CD4-positive, alpha-beta memory T cell (primary cell): ENCODE data around the gene SDHAF2. TPM values are rescaled to one million over a fixed set of nuclear protein-coding genes. Genes with fewer than 3 reads are reported as not detected.
"Not testable (repeated sequence)": the region's sequence is repeated elsewhere in the genome, so short reads cannot be mapped to it uniquely, and the experiment has no call there.

ENCODE experiments used
- CTCF ChIA-PET: fragments of 350-600 bp; sonication (Branson Sonifier 250); formaldehyde crosslinking; loops from one replicate; lab custom pipeline; 2021; ENCODE audit warnings: inconsistent platforms; ENCODE audit not compliant: partially characterized antibody; lab: Charles Lee
- POLR2A ChIA-PET: fragments of 350-600 bp; sonication (Branson Sonifier 250); formaldehyde crosslinking; loops from one replicate; lab custom pipeline; 2021; ENCODE audit not compliant: partially characterized antibody; lab: Charles Lee
- DNase-seq, 5 donors: peaks; one replicate each; pipeline versions ENCODE4 v3.0.0 to v3.0.0-alpha.2; 2020 to 2022; ENCODE audit warnings: mixed read lengths in 1 of 5
- H3K27ac ChIP-seq: one replicate; pipeline ENCODE4 v1.7.0; 2013; ENCODE audit warnings: low read depth, low read length
- H3K27me3 ChIP-seq: 2 replicates; pipeline ENCODE4 v1.7.0; 2013; ENCODE audit warnings: mild to moderate bottlenecking, low read length, moderate library complexity; ENCODE audit not compliant: insufficient read depth
- H3K36me3 ChIP-seq: 2 replicates; pipeline ENCODE4 v1.7.0; 2013; ENCODE audit warnings: mild to moderate bottlenecking, low read length, moderate library complexity; ENCODE audit not compliant: insufficient read depth
- H3K4me1 ChIP-seq: 2 replicates; pipeline ENCODE4 v1.7.0; 2013; ENCODE audit warnings: mild to moderate bottlenecking, low read length, moderate library complexity; ENCODE audit not compliant: insufficient read depth
- H3K4me3 ChIP-seq, 2 donors: one replicate each; pipeline ENCODE4 v1.7.0; 2013; ENCODE audit warnings: low read length in 2 of 2, mild to moderate bottlenecking in 1 of 2
- H3K9me3 ChIP-seq, 2 donors: one replicate each; pipeline ENCODE4 v1.7.0; 2013; ENCODE audit warnings: low read length in 2 of 2, control low read depth in 1 of 2; ENCODE audit not compliant: control insufficient read depth in 1 of 2
- H3K27ac Mint-ChIP-seq, 7 donors: one replicate each; pipeline ENCODE4 v1.8.0; 2020 to 2021; ENCODE audit warnings: mixed read lengths in 7 of 7, mild to moderate bottlenecking in 6 of 7, inconsistent platforms in 3 of 7, moderate library complexity in 3 of 7
- H3K27me3 Mint-ChIP-seq, 2 donors: one replicate each; pipeline ENCODE4 v1.8.0; 2020 to 2021; ENCODE audit warnings: mixed read lengths in 2 of 2
- H3K36me3 Mint-ChIP-seq, 2 donors: one replicate each; pipeline ENCODE4 v1.8.0; 2020 to 2021; ENCODE audit warnings: mixed read lengths in 2 of 2, inconsistent platforms in 1 of 2, mild to moderate bottlenecking in 1 of 2
- H3K4me1 Mint-ChIP-seq, 4 donors: one replicate each; pipeline ENCODE4 v1.8.0; 2020 to 2021; ENCODE audit warnings: mixed read lengths in 4 of 4, mild to moderate bottlenecking in 1 of 4
- H3K4me3 Mint-ChIP-seq, 8 donors: one replicate each; pipeline ENCODE4 v1.8.0; 2020 to 2021; ENCODE audit warnings: mixed read lengths in 8 of 8, mild to moderate bottlenecking in 7 of 8, moderate library complexity in 6 of 8, inconsistent platforms in 3 of 8
- H3K9me3 Mint-ChIP-seq, 8 donors: one replicate each; pipeline ENCODE4 v1.8.0; 2020 to 2021; ENCODE audit warnings: mixed read lengths in 8 of 8, mild to moderate bottlenecking in 5 of 8, inconsistent platforms in 3 of 8, moderate library complexity in 1 of 8
- intact Hi-C: fragments of 100-400 bp; cut with micrococcal nuclease; formaldehyde crosslinking; loops from one replicate; pipeline ENCODE4 v1.15.1; 2023
- polyA plus RNA-seq, 2 donors: library from polyadenylated mRNA; unstranded; fragments of 300-500 nt; fragmentation: Illumina TruSeq; gene quantifications; one replicate each; pipeline ENCODE4 v1.2.3, GENCODE V29; 2021
- total RNA-seq, 2 experiments: library from RNA; stranded (reverse); gene quantifications; one replicate each; pipeline ENCODE4 v1.2.3, GENCODE V29; 2021

Gene SDHAF2
- total and polyA plus RNA-seq, 4 experiments from 2014 or later, result 54.7 to 106 (median 80.2) TPM

- Histone ChIP-seq H3K9me3 (no peaks in the 10 kb centered on the region), H3K4me3 (no peak overlapping the region), H3K27ac (no peak overlapping the region), H3K27me3 (no peaks in the 10 kb centered on the region), H3K36me3 (no peaks in the 10 kb centered on the region), H3K4me1 (peaks cover 8% of the 10 kb centered on the region)
- Mint-ChIP-seq H3K36me3 (peaks cover 15% of the 10 kb centered on the region in 2 donors), H3K27ac (no peak overlapping the region), H3K4me1 (peaks cover 4 to 17% (median 8%) of the 10 kb centered on the region in 4 donors), H3K9me3 (peaks cover 0 to 2% (median 0%) of the 10 kb centered on the region in 8 donors), H3K4me3 (no peak overlapping the region), H3K27me3 (peaks cover 3 to 5% of the 10 kb centered on the region in 2 donors)
- DNase-seq, result no peak
- POLR2A ChIA-PET, result no interaction called here
- intact Hi-C loops, result loop anchor here (1.0 kb wide), 1 partner anchor 40 kb away; no protein-coding TSS in a partner anchor
- CTCF ChIA-PET, result interaction anchor here (0.7 to 4.4 kb wide), 10 partner anchors 12 to 256 kb away, joined by 3 to 43 read pairs (median 4); no protein-coding TSS in a partner anchor
Measured at GRCh38 chr11:61477126-61477525, 47.2 kb downstream of the SDHAF2 start.

GRCh38 chr11:61477727-61478148, 47.8 kb downstream of the SDHAF2 start:
- CTCF ChIA-PET, result interaction anchor here (0.7 to 4.4 kb wide), 11 partner anchors 12 to 255 kb away, joined by 3 to 43 read pairs (median 5); no protein-coding TSS in a partner anchor
- no peak overlapping the region for H3K4me3 Mint-ChIP-seq
- peaks cover 4 to 17% (median 8%) of the 10 kb centered on the region in 4 donors for H3K4me1 Mint-ChIP-seq
- peak in 4 of 5 donors; percentile 25 to 48 (median 34) for DNase-seq
- Histone ChIP-seq H3K4me1 (peaks cover 8% of the 10 kb centered on the region), H3K36me3 (no peaks in the 10 kb centered on the region), H3K27ac (no peak overlapping the region), H3K9me3 (no peaks in the 10 kb centered on the region), H3K4me3 (no peak overlapping the region), H3K27me3 (no peaks in the 10 kb centered on the region)
- peaks cover 3 to 5% of the 10 kb centered on the region in 2 donors for H3K27me3 Mint-ChIP-seq
- POLR2A ChIA-PET, result no interaction called here
- H3K36me3 Mint-ChIP-seq, result peaks cover 12% of the 10 kb centered on the region in 2 donors
- peaks cover 0 to 2% (median 0%) of the 10 kb centered on the region in 8 donors for H3K9me3 Mint-ChIP-seq
- intact Hi-C loops, result loop anchor here (1.0 kb wide), 1 partner anchor 40 kb away; no protein-coding TSS in a partner anchor
- no peak overlapping the region for H3K27ac Mint-ChIP-seq

GRCh38 chr11:61479360-61480058, 49.6 kb downstream of the SDHAF2 start:
- H3K36me3 Mint-ChIP-seq, POLR2A ChIA-PET, H3K27me3 ChIP-seq, H3K9me3 Mint-ChIP-seq, H3K27ac ChIP-seq, intact Hi-C loops, DNase-seq, H3K36me3 ChIP-seq, H3K4me1 ChIP-seq, H3K27me3 Mint-ChIP-seq, H3K9me3 ChIP-seq, H3K4me3 Mint-ChIP-seq, H3K4me3 ChIP-seq: not testable (repeated sequence)
- Mint-ChIP-seq H3K4me1 (peaks cover 4 to 17% (median 8%) of the 10 kb centered on the region in 4 donors), H3K27ac (peak overlapping the region in 1 of 7 donors; percentile 42)
- CTCF ChIA-PET, result interaction anchor here (4.4 kb wide), 1 partner anchor 38 kb away, joined by 43 read pairs; no protein-coding TSS in a partner anchor

GRCh38 chr11:61480261-61480993, 50.5 kb downstream of the SDHAF2 start:
- Mint-ChIP-seq H3K27me3 (peaks cover 3 to 5% of the 10 kb centered on the region in 2 donors), H3K36me3 (no peaks in the 10 kb centered on the region), H3K9me3 (no peaks in the 10 kb centered on the region), H3K27ac (peak overlapping the region in 1 of 7 donors; percentile 36), H3K4me1 (peaks cover 4 to 17% (median 8%) of the 10 kb centered on the region in 4 donors), H3K4me3 (no peak overlapping the region)
- no peak overlapping the region for H3K4me3 ChIP-seq
- DNase-seq, result no peak
- H3K9me3 ChIP-seq, result no peaks in the 10 kb centered on the region
- no peaks in the 10 kb centered on the region for H3K36me3 ChIP-seq
- intact Hi-C loops, result no loop called here
- ChIA-PET CTCF (interaction anchor here (2.0 kb wide), 1 partner anchor 37 kb away, joined by 14 read pairs; no protein-coding TSS in a partner anchor), POLR2A (no interaction called here)
- no peaks in the 10 kb centered on the region for H3K27me3 ChIP-seq
- H3K27ac ChIP-seq, result no peak overlapping the region
- peaks cover 8% of the 10 kb centered on the region for H3K4me1 ChIP-seq

GRCh38 chr11:61480994-61481335, 51.0 kb downstream of the SDHAF2 start:
- Mint-ChIP-seq H3K36me3 (no peaks in the 10 kb centered on the region), H3K4me1 (peaks cover 4 to 17% (median 8%) of the 10 kb centered on the region in 4 donors), H3K27ac (no peak overlapping the region), H3K4me3 (no peak overlapping the region), H3K27me3 (peaks cover 3 to 5% of the 10 kb centered on the region in 2 donors), H3K9me3 (no peaks in the 10 kb centered on the region)
- POLR2A ChIA-PET, result no interaction called here
- H3K4me1 ChIP-seq, result peaks cover 8% of the 10 kb centered on the region
- H3K27me3 ChIP-seq, result no peaks in the 10 kb centered on the region
- CTCF ChIA-PET, result interaction anchor here (2.0 kb wide), 1 partner anchor 36 kb away, joined by 14 read pairs; no protein-coding TSS in a partner anchor
- H3K27ac ChIP-seq, result no peak overlapping the region
- no peaks in the 10 kb centered on the region for H3K9me3 ChIP-seq
- no peak overlapping the region for H3K4me3 ChIP-seq
- no peaks in the 10 kb centered on the region for H3K36me3 ChIP-seq
- DNase-seq, result no peak
- intact Hi-C loops, result no loop called here

- ChIA-PET POLR2A (no interaction called here), CTCF (interaction anchor here (0.8 to 2.0 kb wide), 3 partner anchors 9 to 36 kb away, joined by 3 to 14 read pairs (median 6); no protein-coding TSS in a partner anchor)
- Histone ChIP-seq H3K4me3 (no peak overlapping the region), H3K9me3 (no peaks in the 10 kb centered on the region), H3K27me3 (no peaks in the 10 kb centered on the region), H3K36me3 (no peaks in the 10 kb centered on the region), H3K4me1 (peaks cover 8% of the 10 kb centered on the region), H3K27ac (no peak overlapping the region)
- Mint-ChIP-seq H3K4me3 (no peak overlapping the region), H3K36me3 (peaks cover 0 to 5% of the 10 kb centered on the region in 2 donors), H3K27ac (no peak overlapping the region), H3K9me3 (no peaks in the 10 kb centered on the region), H3K27me3 (peaks cover 3 to 5% of the 10 kb centered on the region in 2 donors), H3K4me1 (peaks cover 4 to 17% (median 8%) of the 10 kb centered on the region in 4 donors)
- intact Hi-C loops, result no loop called here
- DNase-seq, result no peak
Measured at GRCh38 chr11:61481806-61482205, 51.9 kb downstream of the SDHAF2 start.

- H3K4me1 Mint-ChIP-seq, result peaks cover 4 to 17% (median 8%) of the 10 kb centered on the region in 4 donors
- intact Hi-C loops, result no loop called here
- no peak overlapping the region for H3K4me3 Mint-ChIP-seq
- peaks cover 0 to 11% of the 10 kb centered on the region in 2 donors for H3K36me3 Mint-ChIP-seq
- Histone ChIP-seq H3K27me3 (no peaks in the 10 kb centered on the region), H3K27ac (no peak overlapping the region), H3K4me1 (peaks cover 6% of the 10 kb centered on the region), H3K4me3 (no peak overlapping the region), H3K9me3 (no peaks in the 10 kb centered on the region), H3K36me3 (no peaks in the 10 kb centered on the region)
- POLR2A ChIA-PET, result no interaction called here
- no peak overlapping the region for H3K27ac Mint-ChIP-seq
- no peak for DNase-seq
- CTCF ChIA-PET, result interaction anchor here (0.8 to 2.0 kb wide), 3 partner anchors 10 to 43 kb away, joined by 3 to 6 read pairs (median 3); no protein-coding TSS in a partner anchor
- no peaks in the 10 kb centered on the region for H3K9me3 Mint-ChIP-seq
- peaks cover 3 to 5% of the 10 kb centered on the region in 2 donors for H3K27me3 Mint-ChIP-seq
Measured at GRCh38 chr11:61482513-61482912, 52.6 kb downstream of the SDHAF2 start.
